HCT116 (cell line): ENCODE results near the gene MYL5. TPM values are rescaled to one million over a fixed set of nuclear protein-coding genes. Genes with fewer than 3 reads are reported as not detected.

ENCODE experiments used
- ATAC-seq: fragments of 200-7000 bp; cut with Tn5 transposase; 2 replicates; pipeline ENCODE4 v1.9.1; 2020; ENCODE audit warnings: mild to moderate bottlenecking, moderate library complexity
- BruUV-seq: library from RNA; stranded (reverse); fragments of 400-500 nt; replicated peaks from 2 replicates; lab custom pipeline; 2021; lab: Mats Ljungman, UMichigan
- CTCF ChIA-PET: fragments of 300-600 bp; sonication (Branson Sonifier 250); formaldehyde crosslinking; loops from one replicate; lab custom pipeline; 2021; ENCODE audit warnings: antibody characterized with exemption; lab: Charles Lee
- POLR2A ChIA-PET: fragments of 300-600, 350-600 bp; sonication (Branson Sonifier 250); formaldehyde crosslinking; loops from one replicate; lab custom pipeline; 2021; ENCODE audit warnings: antibody characterized with exemption; lab: Charles Lee
- RAD21 ChIA-PET, 2 experiments: fragments of 300-600 bp; sonication (Branson Sonifier 250); formaldehyde crosslinking; loops; one replicate each; lab custom pipeline; 2023; ENCODE audit warnings: low total read pairs in 2 of 2; ENCODE audit not compliant: uncharacterized antibody in 2 of 2, unreplicated experiment in 2 of 2, low non-redundant PET in 1 of 2; lab: Charles Lee
- DNase-seq: peaks from one replicate; pipeline ENCODE4 v3.0.0-alpha.2; 2010; ENCODE audit warnings: low read depth, low spot score
- H2AFZ ChIP-seq: fragments of 200-600 bp; shearing (Covaris generic), sonication (generic); 2 replicates; pipeline ENCODE4 v1.6.1; 2017; ENCODE audit warnings: low read depth, mixed run types, mixed read lengths, antibody characterized with exemption, low read length; ENCODE audit not compliant: poor library complexity, severe bottlenecking
- H3K27ac ChIP-seq: 2 replicates; pipeline ENCODE4 v1.5.1; 2012; ENCODE audit warnings: low read depth, low read length
- H3K27me3 ChIP-seq: fragments of 200-600 bp; sonication (generic); 2 replicates; pipeline ENCODE4 v1.6.1; 2016; ENCODE audit warnings: mixed run types, low read length, mixed read lengths; ENCODE audit not compliant: insufficient read depth
- H3K36me3 ChIP-seq, 2 experiments: fragments of 200-500 bp in 1 of 2; fragments of 200-600 bp in 1 of 2; sonication (Bioruptor generic) in 1 of 2; sonication (generic) in 1 of 2; 2 replicates each; pipeline versions ENCODE4 v1.5.1 to v1.6.1; 2014 to 2016; ENCODE audit warnings: low read length in 2 of 2, inconsistent platforms in 1 of 2, mixed read lengths in 1 of 2, mixed run types in 1 of 2; ENCODE audit not compliant: insufficient read depth in 2 of 2, control insufficient read depth in 1 of 2
- H3K4me1 ChIP-seq, 2 experiments: fragments of 200-600 bp in 1 of 2; sonication (generic) in 1 of 2; 2 replicates each; pipeline versions ENCODE4 v1.5.1 to v1.6.1; 2012 to 2017; ENCODE audit warnings: low read length in 2 of 2, inconsistent platforms in 1 of 2, mild to moderate bottlenecking in 1 of 2, mixed read lengths in 1 of 2, mixed run types in 1 of 2, moderate library complexity in 1 of 2; ENCODE audit not compliant: insufficient read depth in 2 of 2, control insufficient read depth in 1 of 2
- H3K4me2 ChIP-seq: fragments of 200-600 bp; sonication (generic); 2 replicates; pipeline ENCODE4 v1.6.1; 2017; ENCODE audit warnings: mixed run types, low read length, mixed read lengths
- H3K4me3 ChIP-seq, 2 experiments: fragments of 200-600 bp in 1 of 2; sonication (generic) in 1 of 2; replicated peaks in 1 of 2; 2 replicates each; pipeline ENCODE4 v1.5.1; 2011 to 2016; ENCODE audit warnings: low read length in 2 of 2, control low read depth in 1 of 2, low read depth in 1 of 2, mild to moderate bottlenecking in 1 of 2, mixed read lengths in 1 of 2, mixed run types in 1 of 2
- H3K79me2 ChIP-seq: fragments of 200-600 bp; sonication (generic); 2 replicates; pipeline ENCODE4 v1.6.1; 2017; ENCODE audit warnings: mild to moderate bottlenecking, mixed run types, low read length, moderate library complexity, mixed read lengths; ENCODE audit not compliant: insufficient read depth
- H3K9ac ChIP-seq: fragments of 200-600 bp; sonication (generic); 2 replicates; pipeline ENCODE4 v1.6.1; 2016; ENCODE audit warnings: low read length, mixed read lengths
- H3K9me2 ChIP-seq: fragments of 200-600 bp; sonication (generic), shearing (Covaris generic); 2 replicates; pipeline ENCODE4 v1.6.1; 2017; ENCODE audit warnings: mixed run types, mild to moderate bottlenecking, moderate library complexity; ENCODE audit not compliant: insufficient read depth
- H3K9me3 ChIP-seq, 2 experiments: fragments of 200-500 bp in 1 of 2; fragments of 200-600 bp in 1 of 2; sonication (Bioruptor generic) in 1 of 2; sonication (generic) in 1 of 2; 2 replicates each; pipeline ENCODE4 v1.6.1; 2014 to 2017; ENCODE audit warnings: low read length in 2 of 2, mixed read lengths in 2 of 2, inconsistent platforms in 1 of 2, low read depth in 1 of 2, mild to moderate bottlenecking in 1 of 2, mixed run types in 1 of 2, moderate library complexity in 1 of 2; ENCODE audit not compliant: control insufficient read depth in 1 of 2, insufficient read depth in 1 of 2
- H4K20me1 ChIP-seq: fragments of 200-600 bp; sonication (generic), shearing (Covaris generic); 2 replicates; pipeline ENCODE4 v1.6.1; 2017; ENCODE audit warnings: mixed run types, mild to moderate bottlenecking, moderate library complexity; ENCODE audit not compliant: insufficient read depth
- CBX3 ChIP-seq: IDR thresholded peaks from 2 replicates; pipeline ENCODE4 v1.6.1; 2012; ENCODE audit warnings: low read depth
- CEBPB ChIP-seq: IDR thresholded peaks from 2 replicates; pipeline ENCODE4 v1.6.1; 2012; ENCODE audit warnings: low read depth
- EGR1 ChIP-seq: IDR thresholded peaks from 2 replicates; pipeline ENCODE4 v1.6.1; 2012; ENCODE audit warnings: low read depth
- ELF1 ChIP-seq: IDR thresholded peaks from 2 replicates; pipeline ENCODE4 v1.6.1; 2012; ENCODE audit warnings: low read depth, borderline replicate concordance
- FOSL1 ChIP-seq: IDR thresholded peaks from 2 replicates; pipeline ENCODE4 v1.6.1; 2012; ENCODE audit warnings: low read depth
- JUND ChIP-seq: IDR thresholded peaks from 2 replicates; pipeline ENCODE4 v1.6.1; 2012
- POLR2A ChIP-seq: IDR thresholded peaks from 2 replicates; pipeline ENCODE4 v1.7.0; 2011; ENCODE audit warnings: borderline replicate concordance; ENCODE audit not compliant: insufficient read depth, insufficient read length; ENCODE audit errors: extremely low read depth
- POLR2AphosphoS5 ChIP-seq: IDR thresholded peaks from 2 replicates; pipeline ENCODE4 v1.6.1; 2011; ENCODE audit warnings: mild to moderate bottlenecking, low read depth, low read length, moderate library complexity
- SRF ChIP-seq: IDR thresholded peaks from 2 replicates; pipeline ENCODE4 v1.6.1; 2012; ENCODE audit warnings: low read depth
- YY1 ChIP-seq: IDR thresholded peaks from 2 replicates; pipeline ENCODE4 v1.6.1; 2011; ENCODE audit warnings: low read length, low read depth, moderate library complexity, mild to moderate bottlenecking; ENCODE audit not compliant: insufficient replicate concordance; ENCODE audit errors: extremely low read depth
- ZFX ChIP-seq: fragments of 450-650 bp; IDR thresholded peaks from 2 replicates; pipeline ENCODE4 v1.6.1; 2017
- intact Hi-C: fragments of 100-400 bp; cut with micrococcal nuclease; formaldehyde crosslinking; loops from 2 replicates; pipeline ENCODE4 v1.10.0; 2022
- total RNA-seq: library from RNA; stranded (reverse); gene quantifications from one replicate; pipeline ENCODE4 v1.2.1, GENCODE V29; 2021; ENCODE audit not compliant: unreplicated experiment
- TF ChIP-seq, protein P1 (sequence below): IDR thresholded peaks from 2 replicates; pipeline ENCODE4 v1.6.1; 2012
- TF ChIP-seq, protein P2 (sequence below): IDR thresholded peaks from 2 replicates; pipeline ENCODE4 v1.6.1; 2012; ENCODE audit warnings: low read depth
- TF ChIP-seq, protein P3 (sequence below): IDR thresholded peaks from 2 replicates; pipeline ENCODE4 v1.6.1; 2012
- TF ChIP-seq, protein P4 (sequence below), 3 experiments: fragments of 200-600 bp in 1 of 3; sonication (generic) in 1 of 3; IDR thresholded peaks in 2 of 3; conservative IDR thresholded peaks in 1 of 3; 2 replicates each; pipeline ENCODE4 v1.5.1; 2012 to 2017; ENCODE audit warnings: low read depth in 2 of 3, low read length in 2 of 3, antibody characterized with exemption in 1 of 3, borderline replicate concordance in 1 of 3, control low read depth in 1 of 3, mild to moderate bottlenecking in 1 of 3, mixed read lengths in 1 of 3, mixed run types in 1 of 3, moderate library complexity in 1 of 3; ENCODE audit not compliant: insufficient read depth in 1 of 3

The MYL5 gene
- total RNA-seq, 1 experiment from 2014 or later, result 14.0 TPM

DNA sequence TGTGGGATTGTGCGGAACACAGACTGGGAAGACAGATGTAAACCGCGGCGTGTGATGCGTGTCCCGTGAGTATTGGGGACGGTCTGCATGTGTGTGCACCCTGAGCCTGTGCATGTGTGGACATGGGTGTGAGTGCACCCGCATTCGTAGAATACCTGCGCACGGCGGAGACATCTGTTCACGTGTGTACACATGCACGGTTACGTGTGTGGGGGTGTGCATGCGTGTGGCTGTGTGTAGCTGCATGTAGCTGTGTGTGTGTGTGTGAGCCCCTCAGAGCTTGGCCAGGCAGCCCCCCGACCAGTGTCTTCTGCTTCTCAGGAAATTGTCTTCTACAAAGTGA, 19.9 kb upstream of the MYL5 start:
- POLR2A ChIA-PET, result no interaction called here
- H3K4me3 ChIP-seq, result no peak overlapping the region

More for the DNA sequence above, 19.9 kb upstream of the MYL5 start:
- no peak overlapping the region for H2AFZ ChIP-seq
- H3K9me3 ChIP-seq, result no peaks in the 10 kb centered on the region
- ChIA-PET RAD21 (no interaction called here), CTCF (no interaction called here)
- H3K4me1 ChIP-seq, result no peaks in the 10 kb centered on the region
- no peak for DNase-seq
- intact Hi-C loops, result no loop called here
- H3K27ac ChIP-seq, result no peak overlapping the region
- TF ChIP-seq CBX3 (no peak), POLR2A (no peak), JUND (no peak), CEBPB (no peak), POLR2AphosphoS5 (no peak), FOSL1 (no peak), SRF (no peak), YY1 (no peak), EGR1 (no peak), ELF1 (no peak), ZFX (no peak)
- TF ChIP-seq, protein P1, sequence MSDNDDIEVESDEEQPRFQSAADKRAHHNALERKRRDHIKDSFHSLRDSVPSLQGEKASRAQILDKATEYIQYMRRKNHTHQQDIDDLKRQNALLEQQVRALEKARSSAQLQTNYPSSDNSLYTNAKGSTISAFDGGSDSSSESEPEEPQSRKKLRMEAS, result no peak
- TF ChIP-seq, protein P2, sequence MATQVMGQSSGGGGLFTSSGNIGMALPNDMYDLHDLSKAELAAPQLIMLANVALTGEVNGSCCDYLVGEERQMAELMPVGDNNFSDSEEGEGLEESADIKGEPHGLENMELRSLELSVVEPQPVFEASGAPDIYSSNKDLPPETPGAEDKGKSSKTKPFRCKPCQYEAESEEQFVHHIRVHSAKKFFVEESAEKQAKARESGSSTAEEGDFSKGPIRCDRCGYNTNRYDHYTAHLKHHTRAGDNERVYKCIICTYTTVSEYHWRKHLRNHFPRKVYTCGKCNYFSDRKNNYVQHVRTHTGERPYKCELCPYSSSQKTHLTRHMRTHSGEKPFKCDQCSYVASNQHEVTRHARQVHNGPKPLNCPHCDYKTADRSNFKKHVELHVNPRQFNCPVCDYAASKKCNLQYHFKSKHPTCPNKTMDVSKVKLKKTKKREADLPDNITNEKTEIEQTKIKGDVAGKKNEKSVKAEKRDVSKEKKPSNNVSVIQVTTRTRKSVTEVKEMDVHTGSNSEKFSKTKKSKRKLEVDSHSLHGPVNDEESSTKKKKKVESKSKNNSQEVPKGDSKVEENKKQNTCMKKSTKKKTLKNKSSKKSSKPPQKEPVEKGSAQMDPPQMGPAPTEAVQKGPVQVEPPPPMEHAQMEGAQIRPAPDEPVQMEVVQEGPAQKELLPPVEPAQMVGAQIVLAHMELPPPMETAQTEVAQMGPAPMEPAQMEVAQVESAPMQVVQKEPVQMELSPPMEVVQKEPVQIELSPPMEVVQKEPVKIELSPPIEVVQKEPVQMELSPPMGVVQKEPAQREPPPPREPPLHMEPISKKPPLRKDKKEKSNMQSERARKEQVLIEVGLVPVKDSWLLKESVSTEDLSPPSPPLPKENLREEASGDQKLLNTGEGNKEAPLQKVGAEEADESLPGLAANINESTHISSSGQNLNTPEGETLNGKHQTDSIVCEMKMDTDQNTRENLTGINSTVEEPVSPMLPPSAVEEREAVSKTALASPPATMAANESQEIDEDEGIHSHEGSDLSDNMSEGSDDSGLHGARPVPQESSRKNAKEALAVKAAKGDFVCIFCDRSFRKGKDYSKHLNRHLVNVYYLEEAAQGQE, result no peak
- TF ChIP-seq, protein P3, sequence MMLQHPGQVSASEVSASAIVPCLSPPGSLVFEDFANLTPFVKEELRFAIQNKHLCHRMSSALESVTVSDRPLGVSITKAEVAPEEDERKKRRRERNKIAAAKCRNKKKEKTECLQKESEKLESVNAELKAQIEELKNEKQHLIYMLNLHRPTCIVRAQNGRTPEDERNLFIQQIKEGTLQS, result no peak
- TF ChIP-seq, protein P4, sequence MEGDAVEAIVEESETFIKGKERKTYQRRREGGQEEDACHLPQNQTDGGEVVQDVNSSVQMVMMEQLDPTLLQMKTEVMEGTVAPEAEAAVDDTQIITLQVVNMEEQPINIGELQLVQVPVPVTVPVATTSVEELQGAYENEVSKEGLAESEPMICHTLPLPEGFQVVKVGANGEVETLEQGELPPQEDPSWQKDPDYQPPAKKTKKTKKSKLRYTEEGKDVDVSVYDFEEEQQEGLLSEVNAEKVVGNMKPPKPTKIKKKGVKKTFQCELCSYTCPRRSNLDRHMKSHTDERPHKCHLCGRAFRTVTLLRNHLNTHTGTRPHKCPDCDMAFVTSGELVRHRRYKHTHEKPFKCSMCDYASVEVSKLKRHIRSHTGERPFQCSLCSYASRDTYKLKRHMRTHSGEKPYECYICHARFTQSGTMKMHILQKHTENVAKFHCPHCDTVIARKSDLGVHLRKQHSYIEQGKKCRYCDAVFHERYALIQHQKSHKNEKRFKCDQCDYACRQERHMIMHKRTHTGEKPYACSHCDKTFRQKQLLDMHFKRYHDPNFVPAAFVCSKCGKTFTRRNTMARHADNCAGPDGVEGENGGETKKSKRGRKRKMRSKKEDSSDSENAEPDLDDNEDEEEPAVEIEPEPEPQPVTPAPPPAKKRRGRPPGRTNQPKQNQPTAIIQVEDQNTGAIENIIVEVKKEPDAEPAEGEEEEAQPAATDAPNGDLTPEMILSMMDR (IDR thresholded peaks at IDR 0.05 in 2 of 3, conservative IDR thresholded peaks at IDR 0.05 in 1 of 3; ENCODE audit: borderline replicate concordance in 1 of 3, insufficient read depth in 1 of 3, low read depth in 2 of 3, low read length in 2 of 3), result no peak
- H4K20me1 ChIP-seq, result no peaks in the 10 kb centered on the region
- no peaks in the 10 kb centered on the region for H3K79me2 ChIP-seq
- no peaks in the 10 kb centered on the region for H3K36me3 ChIP-seq
- H3K9me2 ChIP-seq, result no peaks in the 10 kb centered on the region
- no peak for ATAC-seq
- H3K27me3 ChIP-seq, result no peaks in the 10 kb centered on the region
- no peak overlapping the region for H3K9ac ChIP-seq
- no TSS peak for BruUV-seq
- H3K4me2 ChIP-seq, result no peak overlapping the region
